ENCODE measurements around the gene SUCLG1.
A peak's percentile ranks its signal among the peaks of the same experiment; 100 is the strongest.
"Not testable (repeated sequence)": the region's sequence is repeated elsewhere in the genome, so short reads cannot be mapped to it uniquely, and the experiment has no call there.

The SUCLG1 gene

GRCh38 chr2:84459018-84459943 lies at the start of gene SUCLG1:
TSS of gene SUCLG1 (minus strand) at chr2:84459280. CDS start at chr2:84459269, 11 bp downstream.
- DNase-seq (ENCODE audit: low read depth, low spot score): peak; percentile 44

GRCh38 chr2:84498150-84498799 lies 39.2 kb upstream of the SUCLG1 start:
- no peak for DNase-seq (ENCODE audit: low read depth, low spot score)

GRCh38 chr2:84497285-84497684 lies 38.2 kb upstream of the SUCLG1 start:
- DNase-seq (ENCODE audit: low read depth, low spot score): no peak

GRCh38 chr2:84496386-84496785 lies 37.3 kb upstream of the SUCLG1 start:
- DNase-seq (ENCODE audit: low read depth, low spot score): no peak

GRCh38 chr2:84495539-84496146 lies 36.6 kb upstream of the SUCLG1 start:
- peak; percentile 25 for DNase-seq (ENCODE audit: low read depth, low spot score)

- DNase-seq (ENCODE audit: low read depth, low spot score): no peak
Observed at GRCh38 chr2:84494070-84494469, 35.0 kb upstream of the SUCLG1 start.

- no peak for DNase-seq (ENCODE audit: low read depth, low spot score)
Observed at GRCh38 chr2:84493514-84493913, 34.4 kb upstream of the SUCLG1 start.

- no peak for DNase-seq (ENCODE audit: low read depth, low spot score)
Observed at GRCh38 chr2:84492571-84492970, 33.5 kb upstream of the SUCLG1 start.

GRCh38 chr2:84491741-84492140 lies 32.7 kb upstream of the SUCLG1 start:
- DNase-seq (ENCODE audit: low read depth, low spot score): no peak

GRCh38 chr2:84491256-84491655 lies 32.2 kb upstream of the SUCLG1 start:
- no peak for DNase-seq (ENCODE audit: low read depth, low spot score)

- DNase-seq (ENCODE audit: low read depth, low spot score): no peak
Observed at GRCh38 chr2:84487298-84487996, 28.4 kb upstream of the SUCLG1 start.

- DNase-seq (ENCODE audit: low read depth, low spot score): no peak
Observed at GRCh38 chr2:84486441-84487115, 27.5 kb upstream of the SUCLG1 start.

- DNase-seq (ENCODE audit: low read depth, low spot score): no peak
Observed at GRCh38 chr2:84483320-84483719, 24.2 kb upstream of the SUCLG1 start.

GRCh38 chr2:84482603-84483002 lies 23.5 kb upstream of the SUCLG1 start:
- DNase-seq (ENCODE audit: low read depth, low spot score): no peak

GRCh38 chr2:84481702-84482101 lies 22.6 kb upstream of the SUCLG1 start:
- DNase-seq (ENCODE audit: low read depth, low spot score): no peak

GRCh38 chr2:84478867-84479266 lies 19.8 kb upstream of the SUCLG1 start:
- no peak for DNase-seq (ENCODE audit: low read depth, low spot score)

- no peak for DNase-seq (ENCODE audit: low read depth, low spot score)
Observed at GRCh38 chr2:84477886-84478285, 18.8 kb upstream of the SUCLG1 start.

- DNase-seq (ENCODE audit: low read depth, low spot score): no peak
Observed at GRCh38 chr2:84474176-84474575, 15.1 kb upstream of the SUCLG1 start.

- no peak for DNase-seq (ENCODE audit: low read depth, low spot score)
Observed at GRCh38 chr2:84472856-84473565, 13.9 kb upstream of the SUCLG1 start.

GRCh38 chr2:84472423-84472822 lies 13.3 kb upstream of the SUCLG1 start:
- DNase-seq (ENCODE audit: low read depth, low spot score): not testable (repeated sequence)

- no peak for DNase-seq (ENCODE audit: low read depth, low spot score)
Observed at GRCh38 chr2:84467389-84467788, 8.3 kb upstream of the SUCLG1 start.

All from brain pericyte (primary cell).